Tibial nerve (tissue), 3 donors: Measurements from ENCODE around the gene PPP1R7.

ENCODE experiments used
- EP300 ChIP-seq, 2 donors: sonication (generic); formaldehyde crosslinking; IDR thresholded peaks; one replicate each; pipeline ENCODE4 v1.6.1; 2017; ENCODE audit warnings: antibody characterized with exemption in 2 of 2, mild to moderate bottlenecking in 1 of 2
- POLR2A ChIP-seq, 2 donors: fragments of 450-650 bp; IDR thresholded peaks; one replicate each; pipeline ENCODE4 v1.6.1; 2017; ENCODE audit warnings: antibody characterized with exemption in 2 of 2, mild to moderate bottlenecking in 2 of 2, moderate library complexity in 2 of 2

GRCh38 chr2:241109210-241110088 lies 40.8 kb upstream of the PPP1R7 start:
- no peak for TF ChIP-seq POLR2A (IDR thresholded peaks at IDR 0.05)
- TF ChIP-seq EP300 (IDR thresholded peaks at IDR 0.05), result no peak
